H1 (cell line): ENCODE data around the gene LYZL4. TPM values are rescaled to one million over a fixed set of nuclear protein-coding genes. Genes with fewer than 3 reads are reported as not detected.

Experiments
- GTF2F1 ChIP-seq: IDR thresholded peaks from 2 replicates; pipeline ENCODE4 v1.6.1; 2012; ENCODE audit warnings: low read depth, low read length, improper control_type of control experiment, borderline replicate concordance
- polyA plus RNA-seq, 7 experiments: library from polyadenylated mRNA; depleted of rRNA in 3 of 7; stranded (reverse) in 5 of 7; unstranded in 2 of 7; fragments of >200 nt in 5 of 7; fragments of 200-250 nt in 2 of 7; gene quantifications; 1 replicate in 5 of 7; 2 replicates in 1 of 7; 4 replicates in 1 of 7; pipeline versions ENCODE4 v1.2.1 to v1.2.3, GENCODE V29; 2011 to 2013; ENCODE audit warnings: missing spikeins in 2 of 7, mixed read lengths in 2 of 7
- total RNA-seq: library from RNA; stranded (reverse); fragmentation: NEBNext Ultra II Directional; extraction: Animal tissue kit (Norgen Biotek cat#: 25700); gene quantifications from 2 replicates; pipeline ENCODE4 v1.2.1, GENCODE V29; 2021
- TF ChIP-seq, protein P1 (sequence below): IDR thresholded peaks from 2 replicates; pipeline ENCODE4 v1.6.1; 2012; ENCODE audit warnings: low read length, inconsistent platforms

Gene LYZL4
- total and polyA plus RNA-seq, 2 of the 8 experiments (the other 6 are each of a cell fraction or from before 2014, with no cell fraction given): not detected

DNA sequence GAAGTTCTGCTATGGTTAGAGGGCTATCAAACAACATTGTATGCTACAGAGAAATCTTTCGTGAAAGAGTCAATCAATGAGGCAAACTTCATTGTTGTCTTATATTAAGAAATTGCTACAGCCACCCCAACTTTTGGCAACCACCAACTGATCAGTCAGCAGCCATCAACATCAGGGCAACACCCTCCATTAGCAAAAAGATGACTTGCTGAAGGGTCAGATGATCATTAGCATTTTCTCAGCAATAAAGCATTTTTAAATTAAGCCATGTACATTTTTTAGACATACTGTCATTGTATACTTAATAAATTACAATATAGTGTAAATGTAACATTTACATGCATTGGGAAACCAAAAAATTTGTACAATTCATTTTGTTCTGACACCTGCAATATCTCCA lies 53.1 kb downstream of the LYZL4 start (continued):
- TF ChIP-seq, protein P1, sequence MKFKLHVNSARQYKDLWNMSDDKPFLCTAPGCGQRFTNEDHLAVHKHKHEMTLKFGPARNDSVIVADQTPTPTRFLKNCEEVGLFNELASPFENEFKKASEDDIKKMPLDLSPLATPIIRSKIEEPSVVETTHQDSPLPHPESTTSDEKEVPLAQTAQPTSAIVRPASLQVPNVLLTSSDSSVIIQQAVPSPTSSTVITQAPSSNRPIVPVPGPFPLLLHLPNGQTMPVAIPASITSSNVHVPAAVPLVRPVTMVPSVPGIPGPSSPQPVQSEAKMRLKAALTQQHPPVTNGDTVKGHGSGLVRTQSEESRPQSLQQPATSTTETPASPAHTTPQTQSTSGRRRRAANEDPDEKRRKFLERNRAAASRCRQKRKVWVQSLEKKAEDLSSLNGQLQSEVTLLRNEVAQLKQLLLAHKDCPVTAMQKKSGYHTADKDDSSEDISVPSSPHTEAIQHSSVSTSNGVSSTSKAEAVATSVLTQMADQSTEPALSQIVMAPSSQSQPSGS: no peak
- no peak for TF ChIP-seq GTF2F1
